ENCODE results near the gene CPT1A.
"Not testable (repeated sequence)": the region's sequence is repeated elsewhere in the genome, so short reads cannot be mapped to it uniquely, and the experiment has no call there.

CPT1A gene

GRCh38 chr11:68841718-68842426 is at the start of gene CPT1A:
Gene CPT1A (minus strand): TSS chr11:68841916. CDS start chr11:68815474, 26,442 bp downstream.
- H3K4me3 ChIP-seq = peak within 1 kb of the TSS; percentile 52 to 81 (median 66)
- peak within 1 kb of the TSS; percentile 43 to 96 (median 90) for H3K27ac ChIP-seq

- Histone ChIP-seq H3K27ac (peak overlapping the region in 17 of 21 experiments; percentile 23 to 82 (median 63)), H3K4me3 (no peak overlapping the region)
Measured at GRCh38 chr11:68890490-68891231, 48.9 kb upstream of the CPT1A start.

- peak overlapping the region in 15 of 21 experiments; percentile 23 to 82 (median 63) for H3K27ac ChIP-seq
- H3K4me3 ChIP-seq = no peak overlapping the region
Measured at GRCh38 chr11:68889948-68890446, 48.3 kb upstream of the CPT1A start.

DNA sequence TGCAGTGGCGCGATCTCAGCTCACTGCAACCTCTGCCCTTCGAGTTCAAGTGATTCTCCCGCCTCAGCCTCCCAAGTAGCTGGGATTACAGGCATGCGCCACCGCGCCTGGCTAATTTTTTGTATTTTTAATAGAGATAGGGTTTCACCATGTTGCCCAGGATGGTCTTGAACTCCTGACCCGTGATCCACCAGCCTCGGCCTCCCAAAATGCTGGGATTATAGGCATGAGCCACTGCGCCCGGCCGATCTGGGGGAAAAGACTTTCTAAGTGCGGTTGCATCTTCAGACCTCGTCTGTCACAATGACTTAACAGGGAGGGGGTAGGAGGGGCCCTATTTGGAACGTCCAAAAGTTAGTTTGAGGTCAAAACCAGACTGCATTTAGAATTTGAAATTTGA is 43.1 kb upstream of the CPT1A start:
- not testable (repeated sequence) for H3K27ac ChIP-seq, H3K4me3 ChIP-seq

DNA sequence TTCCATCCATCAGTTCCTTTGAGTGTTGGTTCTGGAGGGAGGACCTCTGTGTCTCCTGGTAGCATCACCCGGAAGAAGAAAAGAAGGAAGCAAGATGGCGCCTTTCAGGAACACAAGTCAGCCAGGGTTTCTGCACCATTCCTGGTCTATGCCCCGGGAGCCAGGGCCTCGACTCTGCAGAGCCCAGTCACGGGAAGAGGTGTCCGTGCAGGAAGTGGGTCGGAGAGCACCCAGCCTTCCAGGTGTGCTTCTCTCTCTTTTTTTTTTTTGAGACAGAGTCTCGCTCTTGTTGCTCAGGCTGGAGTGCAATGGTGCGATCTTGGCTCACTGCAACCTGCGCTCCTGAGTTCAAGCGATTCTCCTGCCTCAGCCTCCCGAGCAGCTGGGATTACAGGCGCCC is 40.7 kb upstream of the CPT1A start:
- no peak overlapping the region for H3K27ac ChIP-seq
- H3K4me3 ChIP-seq = no peak overlapping the region

DNA sequence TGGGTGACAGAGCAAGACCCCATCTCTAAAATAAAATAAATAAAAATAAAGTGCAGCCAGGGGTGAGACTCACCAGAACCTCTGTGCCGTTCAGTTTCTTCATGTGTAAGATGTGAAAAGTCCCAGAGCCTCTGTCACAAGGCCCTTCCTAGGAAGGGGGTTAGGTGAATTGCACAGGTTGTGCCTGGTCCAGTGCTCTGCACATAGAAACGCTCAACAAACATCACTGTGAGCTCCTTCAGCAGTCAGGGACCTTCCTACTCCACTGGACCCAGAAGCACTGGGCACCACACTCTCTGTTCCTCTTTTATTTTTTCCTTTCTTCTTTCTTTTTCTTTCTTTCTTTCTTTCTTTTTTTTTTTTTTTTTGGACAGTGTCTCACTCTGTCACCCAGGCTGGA is 39.6 kb upstream of the CPT1A start:
- no peak overlapping the region for H3K27ac ChIP-seq
- no peak overlapping the region for H3K4me3 ChIP-seq

DNA sequence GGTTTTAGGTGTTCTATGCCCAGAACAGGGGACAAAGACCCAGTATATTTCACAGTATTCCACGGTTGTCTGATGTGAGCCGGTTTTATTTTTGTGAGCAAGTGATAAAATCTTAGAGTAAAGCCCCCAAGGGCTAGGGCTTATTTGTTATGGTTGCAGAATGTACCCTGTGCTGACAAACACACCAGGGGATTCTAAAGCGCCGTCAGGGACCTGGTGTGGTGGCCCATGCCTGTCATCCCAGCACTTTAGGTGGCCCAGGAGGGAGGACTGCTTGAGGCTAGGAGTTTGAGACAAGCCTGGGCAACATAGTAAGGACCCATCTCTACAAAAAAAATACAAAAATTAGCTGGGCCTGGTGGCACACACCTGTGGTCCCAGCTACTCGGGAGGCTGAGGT is 39.1 kb upstream of the CPT1A start:
- H3K27ac ChIP-seq = no peak overlapping the region

DNA sequence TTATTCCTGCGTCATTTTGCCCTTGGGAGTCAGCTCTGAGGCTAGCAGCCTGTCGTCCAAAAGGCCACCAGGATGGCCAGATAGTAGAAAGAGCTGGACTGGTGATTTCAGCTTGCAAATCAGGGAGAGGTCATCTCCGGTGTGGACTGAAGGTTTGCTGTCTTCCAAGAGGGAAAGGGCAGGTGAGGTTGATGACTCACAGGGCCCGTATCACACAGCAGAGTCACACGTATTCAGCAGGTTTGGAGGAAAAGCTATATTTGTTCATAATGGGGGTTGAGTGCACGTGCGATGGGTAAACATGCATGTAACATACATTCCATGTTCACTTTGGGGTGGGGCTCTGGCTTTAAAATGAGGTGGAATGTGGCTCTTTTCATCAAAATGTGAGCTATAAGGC is 36.3 kb upstream of the CPT1A start:
- no peak overlapping the region for H3K27ac ChIP-seq
- no peak overlapping the region for H3K4me3 ChIP-seq

More for the DNA sequence above, 39.1 kb upstream of the CPT1A start:
- H3K4me3 ChIP-seq = no peak overlapping the region

DNA sequence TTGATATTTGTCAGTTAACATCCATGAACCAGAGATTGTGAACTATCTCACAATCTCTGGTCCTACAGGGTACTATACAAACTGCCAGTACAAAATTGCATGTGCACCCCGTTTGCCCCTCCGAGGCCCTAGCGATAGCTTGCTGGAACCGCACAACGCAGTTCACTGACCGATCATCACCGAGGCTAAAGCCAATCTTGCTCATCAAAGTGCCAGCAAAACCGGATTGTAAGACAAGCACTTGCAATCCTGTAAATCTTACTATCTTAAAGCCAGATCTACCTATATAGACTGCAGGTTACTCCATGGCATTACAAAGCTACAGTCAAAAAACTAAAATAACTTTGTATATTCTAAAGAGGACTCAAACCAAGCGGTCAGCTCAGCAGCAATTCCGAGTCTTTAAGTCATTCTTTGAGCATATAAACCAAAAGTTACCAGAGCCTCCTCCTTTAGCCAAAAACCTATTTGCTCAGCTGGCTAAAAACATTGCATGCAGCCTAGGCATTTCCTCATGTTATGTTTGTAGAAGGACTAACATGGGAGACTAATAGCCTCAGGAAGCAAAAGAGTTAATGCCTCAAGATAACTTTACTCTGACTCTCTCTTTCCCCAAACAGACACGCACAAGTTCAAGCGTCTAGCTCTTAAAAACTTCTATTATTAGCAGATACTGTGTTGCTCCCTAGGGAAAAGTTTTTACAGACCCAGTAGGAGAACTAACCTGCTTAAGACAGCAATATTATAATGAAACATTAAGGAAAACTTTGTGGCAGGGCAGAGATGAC is 30.7 kb upstream of the CPT1A start:
- no peak overlapping the region for H3K4me3 ChIP-seq

DNA sequence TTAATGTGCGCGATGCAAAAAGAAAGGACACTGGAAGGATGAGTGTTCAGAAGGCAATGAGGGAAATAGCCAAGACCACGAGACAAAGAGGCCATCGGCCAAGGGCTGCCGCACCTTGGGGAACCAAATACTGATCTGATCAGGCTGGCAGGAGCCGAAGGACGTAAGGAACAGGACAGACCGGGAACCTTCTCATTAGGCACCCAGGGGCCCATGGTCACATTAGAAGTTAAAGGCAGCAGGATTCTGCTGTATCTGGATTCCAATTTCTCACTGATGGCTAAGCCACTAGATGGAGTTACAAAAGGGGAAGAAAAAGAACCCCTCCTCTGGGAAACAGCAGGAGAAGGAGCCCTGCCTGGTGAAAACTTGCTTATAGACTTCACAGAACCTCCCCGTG is 28.8 kb upstream of the CPT1A start:
- H3K27ac ChIP-seq = peak overlapping the region in 1 of 21 experiments; percentile 59

More for the DNA sequence above, 30.7 kb upstream of the CPT1A start:
- H3K27ac ChIP-seq = no peak overlapping the region

GRCh38 chr11:68868221-68868835 is 26.6 kb upstream of the CPT1A start:
- Histone ChIP-seq H3K27ac (no peak overlapping the region), H3K4me3 (no peak overlapping the region)

More for the DNA sequence above, 28.8 kb upstream of the CPT1A start:
- H3K4me3 ChIP-seq = peak overlapping the region in 3 of 7 experiments; percentile 24 to 34 (median 29)

DNA sequence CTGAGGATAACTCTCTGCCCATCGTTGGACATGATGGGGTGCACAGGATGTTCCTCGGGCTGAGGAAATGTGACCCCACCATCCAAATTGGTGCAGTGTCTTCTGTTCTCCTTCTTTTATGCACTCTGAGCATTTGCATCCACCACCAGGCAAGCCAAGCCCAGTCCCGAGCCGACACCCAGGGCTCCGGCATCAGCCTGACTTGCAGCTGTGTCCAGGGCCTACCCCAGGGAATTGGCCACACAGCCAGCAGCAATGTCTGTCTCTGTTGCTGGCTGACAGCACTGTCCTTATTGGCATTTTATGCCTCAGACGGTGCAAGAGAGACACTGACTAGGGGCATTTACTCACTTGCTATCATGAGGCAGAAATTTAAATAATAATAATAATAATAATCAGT is 25.4 kb upstream of the CPT1A start:
- H3K4me3 ChIP-seq = no peak overlapping the region
- H3K27ac ChIP-seq = no peak overlapping the region

- no peak overlapping the region for H3K4me3 ChIP-seq
- no peak overlapping the region for H3K27ac ChIP-seq
Measured at GRCh38 chr11:68865241-68865640, 23.5 kb upstream of the CPT1A start.

DNA sequence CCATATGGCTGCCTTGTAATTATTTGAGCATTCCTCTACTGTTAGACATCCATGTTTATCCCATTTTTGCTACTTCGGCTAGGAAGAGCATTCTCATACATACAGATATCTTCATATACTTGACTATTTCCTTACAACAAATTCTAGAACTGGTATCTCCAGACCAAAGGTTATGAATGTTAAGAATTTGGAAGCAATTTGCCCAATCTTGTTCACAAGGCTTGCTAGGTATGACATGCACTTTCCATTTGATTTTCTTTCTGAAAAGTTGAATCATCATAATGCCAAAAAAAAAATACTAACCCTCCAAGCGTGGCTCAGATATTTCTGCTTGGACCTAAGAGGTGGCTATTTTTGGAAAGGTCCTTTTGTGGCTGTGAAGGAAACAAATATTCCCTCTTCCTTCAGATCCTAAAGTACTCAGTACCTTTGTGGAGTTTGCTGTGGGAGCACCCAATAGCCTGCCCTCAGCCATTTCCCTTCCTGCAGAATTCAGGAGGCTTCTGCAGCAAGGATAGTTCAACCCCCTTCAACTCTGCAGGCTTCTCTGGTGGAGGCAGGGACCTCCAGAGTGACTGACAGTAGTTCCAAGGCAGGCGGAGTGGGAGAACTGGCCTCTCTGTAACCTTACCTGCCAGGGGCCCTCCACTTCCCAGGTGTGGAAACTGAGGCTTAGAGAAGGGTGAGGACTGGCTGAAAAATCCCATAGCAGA is 22.0 kb upstream of the CPT1A start:
- no peak overlapping the region for H3K4me3 ChIP-seq
- no peak overlapping the region for H3K27ac ChIP-seq

- H3K27ac ChIP-seq = no peak overlapping the region
- no peak overlapping the region for H3K4me3 ChIP-seq
Measured at GRCh38 chr11:68862421-68862820, 20.7 kb upstream of the CPT1A start.

- Histone ChIP-seq H3K27ac (no peak overlapping the region), H3K4me3 (no peak overlapping the region)
Measured at GRCh38 chr11:68859123-68859522, 17.4 kb upstream of the CPT1A start.

DNA sequence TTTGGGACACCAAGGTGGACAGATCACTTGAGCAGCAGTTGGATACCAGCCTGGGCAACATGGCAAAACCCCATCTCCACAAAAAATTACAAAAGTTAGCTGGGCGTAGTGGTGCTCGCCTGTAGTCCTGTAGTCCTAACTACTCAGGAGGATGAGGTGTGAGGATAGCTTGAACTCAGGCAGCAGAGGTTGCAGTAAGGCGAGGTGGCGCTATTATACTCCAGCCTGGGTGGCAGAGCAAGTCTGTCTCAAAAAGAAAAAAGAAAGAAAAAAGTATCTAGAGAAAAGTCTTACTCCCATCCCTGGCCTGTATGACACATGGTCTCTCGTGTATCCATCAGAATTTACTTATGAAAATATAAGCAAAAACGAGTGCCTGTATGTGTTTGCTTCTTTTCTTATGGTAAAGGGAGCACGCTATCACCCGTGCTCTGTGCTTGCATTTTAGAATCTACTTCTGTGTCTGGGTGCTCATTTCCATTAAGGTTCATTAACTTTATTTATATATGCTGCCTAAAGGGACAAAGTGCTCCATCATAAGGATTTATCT is 15.4 kb upstream of the CPT1A start:
- Histone ChIP-seq H3K4me3 (no peak overlapping the region), H3K27ac (no peak overlapping the region)

DNA sequence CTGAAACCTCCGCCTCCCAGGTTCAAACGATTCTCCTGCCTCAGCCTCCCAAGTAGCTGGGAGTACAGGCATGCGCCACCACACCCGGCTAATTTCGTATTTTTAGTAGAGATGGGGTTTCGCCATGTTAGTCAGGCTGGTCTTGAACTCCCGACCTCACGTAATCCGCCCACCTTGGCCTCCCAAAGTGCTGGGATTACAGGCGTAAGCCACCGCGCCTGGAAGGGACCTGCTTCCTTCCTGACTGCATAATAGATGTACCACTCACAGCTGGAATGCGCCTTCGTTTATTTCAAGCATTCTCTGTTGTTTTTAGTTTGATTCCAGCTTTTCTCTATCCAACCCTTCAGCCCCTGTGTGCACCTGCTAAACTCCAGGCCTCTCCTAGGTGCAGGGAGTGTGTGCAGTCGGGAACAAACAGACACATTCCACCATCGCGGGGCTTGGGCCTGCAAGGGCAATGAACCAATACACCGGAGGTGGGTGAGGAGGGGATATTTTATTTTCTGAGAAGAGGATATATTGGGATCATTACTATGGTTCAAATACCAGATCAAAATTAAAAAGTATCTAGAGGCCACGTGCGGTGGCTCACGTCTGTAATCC is 14.8 kb upstream of the CPT1A start:
- H3K27ac ChIP-seq = not testable (repeated sequence)

More for the DNA sequence above, 14.8 kb upstream of the CPT1A start:
- H3K4me3 ChIP-seq = not testable (repeated sequence)

All from skin epidermis (tissue), 12 donors.